Colonic mucosa (tissue), 4 donors: ENCODE measurements around the gene ANHX. TPM values are rescaled to one million over a fixed set of nuclear protein-coding genes. Genes with fewer than 3 reads are reported as not detected.

Experiments used
- DNase-seq: peaks from one replicate; pipeline ENCODE4 v3.0.0-alpha.2; 2020
- H3K27ac ChIP-seq: fragments of 200-600 bp; one replicate; pipeline ENCODE4 v1.8.0; 2021
- H3K27me3 ChIP-seq: fragments of 200-600 bp; one replicate; pipeline ENCODE4 v1.8.0; 2021
- H3K36me3 ChIP-seq: fragments of 200-600 bp; one replicate; pipeline ENCODE4 v1.8.0; 2021
- H3K4me1 ChIP-seq: fragments of 200-600 bp; one replicate; pipeline ENCODE4 v1.8.0; 2021; ENCODE audit warnings: mild to moderate bottlenecking
- H3K4me3 ChIP-seq: fragments of 200-600 bp; one replicate; pipeline ENCODE4 v1.8.0; 2021
- H3K9ac ChIP-seq, 2 donors: one replicate each; pipeline ENCODE4 v1.7.0; 2013; ENCODE audit warnings: control low read depth in 2 of 2, low read depth in 2 of 2, low read length in 2 of 2
- H3K9me3 ChIP-seq: fragments of 200-600 bp; one replicate; pipeline ENCODE4 v1.8.0; 2021
- intact Hi-C: fragments of 100-400 bp; cut with DNase I; formaldehyde crosslinking; loops from one replicate; pipeline ENCODE4 v1.14.1; 2022
- total RNA-seq, 2 donors: library from RNA; stranded (reverse); fragmentation: NEBNext Ultra II Directional in 1 of 2; extraction: Animal tissue kit (Norgen Biotek cat#: 25700) in 1 of 2; gene quantifications; one replicate each; pipeline ENCODE4 v1.2.1, GENCODE V29; 2021
- TF ChIP-seq, protein P1 (sequence below): fragments of 200-600 bp; IDR thresholded peaks from one replicate; pipeline ENCODE4 v1.8.0; 2022; ENCODE audit warnings: antibody characterized with exemption, mild to moderate bottlenecking
- donor health status: healthy.
- donor health status: DM: no; HTN: no; CAD: no.
- donor health status: DM: no; HTN: no; CAD: no.

ANHX gene
- total RNA-seq, 2 donors from 2014 or later: not detected

- no peaks in the 10 kb centered on the region for H3K9me3 ChIP-seq
- intact Hi-C loops: no loop called here
Observed at GRCh38 chr12:133181238-133181959, 54.3 kb downstream of the ANHX start, which contains the start of gene ZNF268. TSS of gene ZNF268 (plus strand) at chr12:133181495. CDS start at chr12:133181998, 503 bp downstream.

DNA sequence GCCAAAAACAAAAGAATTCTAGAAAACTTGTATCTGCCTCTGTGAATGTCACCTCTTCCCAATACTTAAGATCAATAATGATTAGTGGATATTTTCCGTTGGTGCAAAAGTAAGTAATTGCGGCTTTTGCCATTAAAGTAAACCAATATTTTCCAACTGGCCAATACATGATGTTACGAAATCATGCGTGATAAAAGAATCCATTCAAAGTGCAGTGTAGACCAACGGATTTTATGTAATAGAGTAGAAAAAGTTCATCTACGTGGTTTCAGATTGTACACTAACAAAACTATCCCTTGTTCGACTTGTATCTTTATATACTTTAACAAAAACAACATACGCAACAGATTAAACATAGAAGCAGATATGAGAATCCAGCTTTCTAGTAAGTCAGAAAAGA is 55.0 kb downstream of the ANHX start:
- Histone ChIP-seq H3K36me3 (no peaks in the 10 kb centered on the region), H3K4me1 (peaks cover 6% of the 10 kb centered on the region), H3K9ac (no peak overlapping the region), H3K9me3 (no peaks in the 10 kb centered on the region), H3K4me3 (no peak overlapping the region), H3K27me3 (no peaks in the 10 kb centered on the region), H3K27ac (no peak overlapping the region)
- TF ChIP-seq, protein P1, sequence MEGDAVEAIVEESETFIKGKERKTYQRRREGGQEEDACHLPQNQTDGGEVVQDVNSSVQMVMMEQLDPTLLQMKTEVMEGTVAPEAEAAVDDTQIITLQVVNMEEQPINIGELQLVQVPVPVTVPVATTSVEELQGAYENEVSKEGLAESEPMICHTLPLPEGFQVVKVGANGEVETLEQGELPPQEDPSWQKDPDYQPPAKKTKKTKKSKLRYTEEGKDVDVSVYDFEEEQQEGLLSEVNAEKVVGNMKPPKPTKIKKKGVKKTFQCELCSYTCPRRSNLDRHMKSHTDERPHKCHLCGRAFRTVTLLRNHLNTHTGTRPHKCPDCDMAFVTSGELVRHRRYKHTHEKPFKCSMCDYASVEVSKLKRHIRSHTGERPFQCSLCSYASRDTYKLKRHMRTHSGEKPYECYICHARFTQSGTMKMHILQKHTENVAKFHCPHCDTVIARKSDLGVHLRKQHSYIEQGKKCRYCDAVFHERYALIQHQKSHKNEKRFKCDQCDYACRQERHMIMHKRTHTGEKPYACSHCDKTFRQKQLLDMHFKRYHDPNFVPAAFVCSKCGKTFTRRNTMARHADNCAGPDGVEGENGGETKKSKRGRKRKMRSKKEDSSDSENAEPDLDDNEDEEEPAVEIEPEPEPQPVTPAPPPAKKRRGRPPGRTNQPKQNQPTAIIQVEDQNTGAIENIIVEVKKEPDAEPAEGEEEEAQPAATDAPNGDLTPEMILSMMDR: no peak
- intact Hi-C loops: no loop called here
- DNase-seq: no peak

More at GRCh38 chr12:133181238-133181959, 54.3 kb downstream of the ANHX start, which contains the start of gene ZNF268:
- peaks cover 6% of the 10 kb centered on the region for H3K4me1 ChIP-seq
- H3K9ac ChIP-seq: peak within 1 kb of the TSS; percentile 69 to 70
- TF ChIP-seq, protein P1: peak; percentile 91
- peaks cover 1% of the 10 kb centered on the region for H3K36me3 ChIP-seq
- no peaks in the 10 kb centered on the region for H3K27me3 ChIP-seq
- H3K27ac ChIP-seq: no peak within 1 kb of the TSS
- peak within 1 kb of the TSS; percentile 87 for H3K4me3 ChIP-seq
- peak; percentile 96 for DNase-seq

- TF ChIP-seq, protein P1: no peak
- H3K4me1 ChIP-seq: no peaks in the 10 kb centered on the region
Observed at GRCh38 chr12:133174901-133175300, 60.8 kb downstream of the ANHX start.

DNA sequence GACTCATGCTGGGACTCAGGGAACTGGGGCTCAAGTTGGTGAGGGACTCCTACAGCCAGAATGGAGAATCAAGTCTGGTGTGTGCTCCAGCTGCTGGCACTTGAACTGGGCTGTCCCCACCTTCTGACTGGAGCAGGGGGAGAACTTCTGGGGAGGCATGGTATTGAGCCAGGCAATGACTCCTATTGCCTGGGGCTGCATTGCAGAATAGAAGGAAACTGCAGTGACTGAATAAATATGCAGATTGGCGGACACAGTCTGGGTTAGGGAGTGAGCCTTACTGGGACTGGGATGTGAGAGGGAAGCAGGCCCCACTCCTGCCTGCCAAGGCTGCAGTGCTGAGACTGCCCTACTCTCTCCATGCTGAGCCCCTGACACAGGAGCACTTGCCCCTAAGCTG is 63.2 kb downstream of the ANHX start:
- Histone ChIP-seq H3K4me3 (no peak overlapping the region), H3K4me1 (no peaks in the 10 kb centered on the region), H3K27ac (no peak overlapping the region), H3K36me3 (no peaks in the 10 kb centered on the region), H3K9me3 (peaks cover 6% of the 10 kb centered on the region), H3K9ac (no peak overlapping the region), H3K27me3 (no peaks in the 10 kb centered on the region)
- intact Hi-C loops: no loop called here
- TF ChIP-seq, protein P1: no peak
- no peak for DNase-seq

More at GRCh38 chr12:133174901-133175300, 60.8 kb downstream of the ANHX start:
- Histone ChIP-seq H3K9ac (no peak overlapping the region), H3K36me3 (no peaks in the 10 kb centered on the region), H3K4me3 (no peak overlapping the region), H3K9me3 (peaks cover 6% of the 10 kb centered on the region), H3K27ac (no peak overlapping the region), H3K27me3 (no peaks in the 10 kb centered on the region)
- no peak for DNase-seq
- intact Hi-C loops: loop anchor here (5.0 kb wide), 1 partner anchor 188 kb away; the partner anchor contains the start of gene ZNF26

Other genes with a start within 250 kb of the ANHX start
- 1 to 10 TPM; 6.7 to 7.2 TPM for gene ZNF26, start 249.5 kb downstream of the ANHX start, total RNA-seq
- 10 to 100 TPM in 1 of 2 donors, 1 to 10 TPM in 1; 8.7 to 15.7 TPM for gene ZNF84, start 198.4 kb downstream of the ANHX start, total RNA-seq
- gene ZNF140, start 155.0 kb downstream of the ANHX start, total RNA-seq: 10 to 100 TPM in 1 of 2 donors, 1 to 10 TPM in 1; 9.4 to 15.6 TPM
- gene ZNF891, start 105.6 kb downstream of the ANHX start, total RNA-seq: 1 to 10 TPM; 1.0 to 1.3 TPM
- gene ZNF10, start 105.2 kb downstream of the ANHX start, total RNA-seq: 1 to 10 TPM; 2.7 to 4.1 TPM
- 10 to 100 TPM; 13.3 to 15.5 TPM for gene ZNF268, start 54.4 kb downstream of the ANHX start, total RNA-seq